ENCODE data around the gene SLC22A3.

- no peak for TF ChIP-seq CTCF (IDR thresholded peaks at IDR 0.05; ENCODE audit: low read depth, low read length, poor library complexity, severe bottlenecking)
- TF ChIP-seq EZH2phosphoT487 (IDR thresholded peaks at IDR 0.05; ENCODE audit: borderline replicate concordance, low read length), result no peak
These were observed 17.0 kb upstream of the SLC22A3 start for GRCh38 chr6:160331204-160331603.
